GM21381 (cell line): ENCODE measurements around the gene KCNRG.
"Not testable (repeated sequence)": the region's sequence is repeated elsewhere in the genome, so short reads cannot be mapped to it uniquely, and the experiment has no call there.

Experiments
- ATAC-seq: cut with Tn5 transposase; IDR thresholded peaks from one replicate; pipeline ENCODE4 v1.9.1; 2021; ENCODE audit warnings: mild to moderate bottlenecking, moderate library complexity; ENCODE audit not compliant: unreplicated experiment

The KCNRG gene

GRCh38 chr13:50015258-50015657 lies at the start of gene KCNRG:
Gene KCNRG (plus strand): TSS chr13:50015444. CDS start chr13:50015494, 50 bp downstream.
- ATAC-seq = no peak

GRCh38 chr13:49967456-49967855 lies 47.8 kb upstream of the KCNRG start:
- no peak for ATAC-seq

GRCh38 chr13:49972709-49973108 lies 42.5 kb upstream of the KCNRG start:
- no peak for ATAC-seq

GRCh38 chr13:49975826-49976225 lies 39.4 kb upstream of the KCNRG start:
- ATAC-seq = no peak

GRCh38 chr13:49976314-49977258 lies 38.7 kb upstream of the KCNRG start:
- no peak for ATAC-seq

GRCh38 chr13:49977992-49978391 lies 37.3 kb upstream of the KCNRG start:
- ATAC-seq = no peak

- ATAC-seq = no peak
These were observed 35.0 kb upstream of the KCNRG start for GRCh38 chr13:49980266-49980665.

GRCh38 chr13:49985129-49985528 lies 30.1 kb upstream of the KCNRG start:
- ATAC-seq = no peak

GRCh38 chr13:49986471-49986870 lies 28.8 kb upstream of the KCNRG start:
- no peak for ATAC-seq

GRCh38 chr13:49990612-49991011 lies 24.6 kb upstream of the KCNRG start:
- ATAC-seq = not testable (repeated sequence)

- no peak for ATAC-seq
These were observed 22.1 kb upstream of the KCNRG start for GRCh38 chr13:49993111-49993510.

- ATAC-seq = no peak
These were observed 21.6 kb upstream of the KCNRG start for GRCh38 chr13:49993666-49994065.

GRCh38 chr13:49995625-49996101 lies 19.6 kb upstream of the KCNRG start:
- no peak for ATAC-seq

- peak; percentile 61 for ATAC-seq
These were observed 18.9 kb upstream of the KCNRG start for GRCh38 chr13:49996161-49996915.

- ATAC-seq = peak; percentile 73
These were observed 18.0 kb upstream of the KCNRG start, which contains the start of gene TRIM13 for GRCh38 chr13:49996951-49997895. Gene TRIM13 (plus strand): TSS chr13:49997042. CDS start chr13:50011941, 14,899 bp downstream.

GRCh38 chr13:49997955-49998354 lies 17.3 kb upstream of the KCNRG start:
- ATAC-seq = no peak

- no peak for ATAC-seq
These were observed 16.3 kb upstream of the KCNRG start for GRCh38 chr13:49998714-49999624.

- ATAC-seq = no peak
These were observed 14.0 kb upstream of the KCNRG start for GRCh38 chr13:50001287-50001686.

- no peak for ATAC-seq
These were observed 8.7 kb upstream of the KCNRG start for GRCh38 chr13:50006426-50007135.
